Endothelial cell of umbilical vein (primary cell): Measurements from ENCODE around the gene CCNA1.

ENCODE experiments used
- EZH2 ChIP-seq: IDR thresholded peaks from 2 replicates; pipeline ENCODE4 v1.6.1; 2012; ENCODE audit warnings: borderline replicate concordance, low read depth, mild to moderate bottlenecking, moderate library complexity, low read length, inconsistent platforms; ENCODE audit not compliant: severe bottlenecking
- FOS ChIP-seq: IDR thresholded peaks from 2 replicates; pipeline ENCODE4 v1.6.1; 2011; ENCODE audit warnings: mild to moderate bottlenecking, low read length, moderate library complexity, borderline replicate concordance; ENCODE audit not compliant: insufficient read depth
- GATA2 ChIP-seq: IDR thresholded peaks from 2 replicates; pipeline ENCODE4 v1.7.0; 2011; ENCODE audit warnings: low read depth, mild to moderate bottlenecking, moderate library complexity, mixed read lengths, low read length; ENCODE audit not compliant: insufficient read length, insufficient read depth
- JUN ChIP-seq: IDR thresholded peaks from 2 replicates; pipeline ENCODE4 v1.6.1; 2011; ENCODE audit warnings: borderline replicate concordance, low read depth; ENCODE audit not compliant: insufficient read length, insufficient read depth
- MYC ChIP-seq: IDR thresholded peaks from one replicate; pipeline ENCODE4 v1.6.1; 2011; ENCODE audit warnings: mild to moderate bottlenecking, low read depth, low read length
- POLR2A ChIP-seq: IDR thresholded peaks from 2 replicates; pipeline ENCODE4 v1.6.1; 2012; ENCODE audit warnings: low read depth, mild to moderate bottlenecking, control low read depth, low read length
- POLR2AphosphoS5 ChIP-seq: IDR thresholded peaks from 2 replicates; pipeline ENCODE4 v1.6.1; 2012; ENCODE audit warnings: low read depth, mild to moderate bottlenecking, control low read depth, low read length, moderate library complexity; ENCODE audit not compliant: insufficient read depth
- TF ChIP-seq, protein P1 (sequence below), 2 donors: IDR thresholded peaks; 1 replicate in 1 of 2; 2 replicates in 1 of 2; pipeline ENCODE4 v1.5.1; 2011; ENCODE audit warnings: low read length in 2 of 2, mild to moderate bottlenecking in 2 of 2, moderate library complexity in 2 of 2, control low read depth in 1 of 2, inconsistent platforms in 1 of 2, low read depth in 1 of 2; ENCODE audit not compliant: insufficient read depth in 1 of 2; ENCODE audit errors: extremely low read depth in 1 of 2
- TF ChIP-seq, protein P2 (sequence below): IDR thresholded peaks from 2 replicates; pipeline ENCODE4 v1.6.1; 2011; ENCODE audit not compliant: insufficient read depth, insufficient read length

DNA sequence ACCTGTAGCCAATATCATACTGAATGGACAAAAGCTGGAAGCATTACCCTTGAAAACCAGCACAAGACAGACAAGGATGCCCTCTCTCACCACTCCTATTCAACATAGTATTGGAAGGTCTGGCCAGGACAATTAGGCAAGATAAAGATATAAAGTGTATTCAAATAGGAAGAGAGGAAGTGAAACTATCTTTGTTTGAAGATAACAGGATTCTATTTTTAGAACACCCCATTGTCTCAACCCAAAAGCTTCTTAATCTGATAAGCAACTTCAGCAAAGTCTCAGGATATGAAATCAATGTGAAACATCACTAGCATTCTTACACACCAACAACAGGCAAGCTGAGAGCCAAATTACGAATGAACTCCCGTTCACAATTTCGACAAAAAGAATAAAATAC is 17.8 kb upstream of the CCNA1 start:
- TF ChIP-seq, protein P1, sequence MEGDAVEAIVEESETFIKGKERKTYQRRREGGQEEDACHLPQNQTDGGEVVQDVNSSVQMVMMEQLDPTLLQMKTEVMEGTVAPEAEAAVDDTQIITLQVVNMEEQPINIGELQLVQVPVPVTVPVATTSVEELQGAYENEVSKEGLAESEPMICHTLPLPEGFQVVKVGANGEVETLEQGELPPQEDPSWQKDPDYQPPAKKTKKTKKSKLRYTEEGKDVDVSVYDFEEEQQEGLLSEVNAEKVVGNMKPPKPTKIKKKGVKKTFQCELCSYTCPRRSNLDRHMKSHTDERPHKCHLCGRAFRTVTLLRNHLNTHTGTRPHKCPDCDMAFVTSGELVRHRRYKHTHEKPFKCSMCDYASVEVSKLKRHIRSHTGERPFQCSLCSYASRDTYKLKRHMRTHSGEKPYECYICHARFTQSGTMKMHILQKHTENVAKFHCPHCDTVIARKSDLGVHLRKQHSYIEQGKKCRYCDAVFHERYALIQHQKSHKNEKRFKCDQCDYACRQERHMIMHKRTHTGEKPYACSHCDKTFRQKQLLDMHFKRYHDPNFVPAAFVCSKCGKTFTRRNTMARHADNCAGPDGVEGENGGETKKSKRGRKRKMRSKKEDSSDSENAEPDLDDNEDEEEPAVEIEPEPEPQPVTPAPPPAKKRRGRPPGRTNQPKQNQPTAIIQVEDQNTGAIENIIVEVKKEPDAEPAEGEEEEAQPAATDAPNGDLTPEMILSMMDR (IDR thresholded peaks at IDR 0.05; ENCODE audit: extremely low read depth in 1 of 2, insufficient read depth in 1 of 2, low read depth in 1 of 2, low read length in 2 of 2), result no peak
- TF ChIP-seq POLR2AphosphoS5, result no peak
- TF ChIP-seq, protein P2, sequence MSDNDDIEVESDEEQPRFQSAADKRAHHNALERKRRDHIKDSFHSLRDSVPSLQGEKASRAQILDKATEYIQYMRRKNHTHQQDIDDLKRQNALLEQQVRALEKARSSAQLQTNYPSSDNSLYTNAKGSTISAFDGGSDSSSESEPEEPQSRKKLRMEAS, result no peak
- TF ChIP-seq EZH2, result no peak
- TF ChIP-seq POLR2A, result no peak
- TF ChIP-seq JUN, result no peak
- no peak for TF ChIP-seq MYC
- no peak for TF ChIP-seq FOS
- no peak for TF ChIP-seq GATA2
